ENCODE results near the gene TRIM9.

Gene TRIM9

GRCh38 chr14:51092965-51093364 lies 1.9 kb downstream of the TRIM9 start:
- DNase-seq, result no peak

- no peak for DNase-seq
These were observed 5.6 kb downstream of the TRIM9 start for GRCh38 chr14:51089278-51089677.

- no peak for DNase-seq
These were observed 7.9 kb downstream of the TRIM9 start for GRCh38 chr14:51087031-51087441.

- no peak for DNase-seq
These were observed 8.9 kb downstream of the TRIM9 start for GRCh38 chr14:51086044-51086443.

GRCh38 chr14:51084962-51085361 lies 9.9 kb downstream of the TRIM9 start:
- no peak for DNase-seq

GRCh38 chr14:51084507-51084906 lies 10.4 kb downstream of the TRIM9 start:
- no peak for DNase-seq

- no peak for DNase-seq
These were observed 12.6 kb downstream of the TRIM9 start for GRCh38 chr14:51082349-51082748.

- DNase-seq, result no peak
These were observed 13.2 kb downstream of the TRIM9 start for GRCh38 chr14:51081712-51082111.

GRCh38 chr14:51081209-51081608 lies 13.7 kb downstream of the TRIM9 start:
- DNase-seq, result no peak

GRCh38 chr14:51080645-51081044 lies 14.3 kb downstream of the TRIM9 start:
- DNase-seq, result no peak

GRCh38 chr14:51079489-51079888 lies 15.4 kb downstream of the TRIM9 start:
- DNase-seq, result no peak

GRCh38 chr14:51079085-51079484 lies 15.8 kb downstream of the TRIM9 start:
- DNase-seq, result no peak

- no peak for DNase-seq
These were observed 20.1 kb downstream of the TRIM9 start for GRCh38 chr14:51074701-51075385.

GRCh38 chr14:51073731-51074130 lies 21.2 kb downstream of the TRIM9 start:
- no peak for DNase-seq

GRCh38 chr14:51072976-51073375 lies 21.9 kb downstream of the TRIM9 start:
- DNase-seq, result no peak

GRCh38 chr14:51071857-51072256 lies 23.0 kb downstream of the TRIM9 start:
- no peak for DNase-seq

GRCh38 chr14:51070726-51071125 lies 24.2 kb downstream of the TRIM9 start:
- no peak for DNase-seq

GRCh38 chr14:51069055-51069454 lies 25.9 kb downstream of the TRIM9 start:
- no peak for DNase-seq

- DNase-seq, result no peak
These were observed 26.6 kb downstream of the TRIM9 start for GRCh38 chr14:51068268-51068667.

GRCh38 chr14:51067295-51067694 lies 27.6 kb downstream of the TRIM9 start:
- no peak for DNase-seq

- DNase-seq, result no peak
These were observed 28.3 kb downstream of the TRIM9 start for GRCh38 chr14:51066576-51066975.

- no peak for DNase-seq
These were observed 35.9 kb downstream of the TRIM9 start for GRCh38 chr14:51059032-51059431.

- no peak for DNase-seq
These were observed 36.5 kb downstream of the TRIM9 start for GRCh38 chr14:51058382-51058781.

GRCh38 chr14:51056421-51056820 lies 38.5 kb downstream of the TRIM9 start:
- no peak for DNase-seq

- DNase-seq, result no peak
These were observed 41.7 kb downstream of the TRIM9 start for GRCh38 chr14:51053157-51053556.

All from NCI-H1436 treated with DMSO at 0.1 percent for 48 hours (cell line).